Cerebellar nuclear complex (tissue), 1 donor: ENCODE measurements around the gene PIN4.
"Not testable (repeated sequence)": the region's sequence is repeated elsewhere in the genome, so short reads cannot be mapped to it uniquely, and the experiment has no call there.

Source experiments
- DNase-seq, 2 experiments: peaks; one replicate each; lab custom pipeline; 2025; lab: John Stamatoyannopoulos, UW

The PIN4 gene

DNA sequence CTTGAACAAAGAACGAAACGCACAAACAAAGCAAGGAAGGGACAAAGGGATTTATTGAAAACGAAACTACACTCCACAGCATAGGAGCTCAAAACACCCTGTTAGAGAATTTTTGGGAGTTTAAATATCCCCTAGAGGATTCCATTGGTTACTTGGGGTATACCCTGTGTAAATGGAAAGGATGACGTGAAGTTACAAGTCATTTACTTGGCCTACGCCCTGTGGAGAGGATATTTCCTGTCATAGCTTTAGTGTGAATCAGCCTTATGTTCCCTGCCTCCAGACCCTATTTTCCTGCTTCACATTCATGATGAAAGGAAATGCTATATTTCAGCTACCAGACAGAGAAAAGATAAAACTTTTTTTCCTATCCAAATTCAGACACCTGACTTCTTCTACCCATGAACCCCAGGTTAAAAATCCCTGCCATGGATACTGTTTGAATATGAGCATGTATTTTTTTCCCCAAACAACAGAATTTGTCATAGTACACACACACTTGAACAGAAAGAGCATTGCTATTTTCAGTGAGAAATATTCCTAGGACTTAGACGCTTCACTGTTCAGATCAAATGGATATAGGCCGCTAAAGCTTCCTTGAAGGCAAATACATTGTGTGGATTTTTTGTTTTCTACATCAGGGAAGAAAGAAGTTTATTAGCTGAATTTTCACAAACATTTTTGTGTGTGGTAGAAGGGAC lies 20.4 kb downstream of the PIN4 start:
- DNase-seq: no peak

DNA sequence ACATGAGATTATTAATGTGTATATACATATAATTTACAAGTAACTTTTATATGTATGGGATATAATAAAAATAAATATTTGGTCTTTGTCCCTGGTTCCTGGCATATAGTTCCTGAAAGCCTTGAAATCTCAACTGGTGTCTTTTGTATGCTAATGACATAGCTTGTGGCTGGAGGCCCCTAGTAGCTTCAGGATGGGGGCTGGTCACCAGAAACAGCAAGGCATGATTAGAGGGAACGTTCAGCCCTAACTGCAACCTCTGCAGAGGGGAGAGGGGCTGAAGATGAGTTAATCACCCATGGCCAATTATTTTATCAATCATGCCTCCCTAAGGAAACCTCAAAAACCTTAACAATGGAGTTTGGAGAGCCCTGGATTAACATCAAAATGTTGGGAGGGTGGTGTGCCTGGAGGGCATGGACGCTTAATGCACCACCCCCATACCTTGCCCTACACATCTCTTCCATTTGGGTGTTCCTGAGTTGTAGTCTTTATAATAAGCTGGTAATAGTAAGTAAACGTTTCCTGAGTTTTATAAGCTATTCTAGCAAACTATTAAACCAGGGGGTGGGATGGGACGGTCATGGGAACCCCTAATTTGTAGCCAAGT lies 21.3 kb downstream of the PIN4 start:
- no peak for DNase-seq

DNA sequence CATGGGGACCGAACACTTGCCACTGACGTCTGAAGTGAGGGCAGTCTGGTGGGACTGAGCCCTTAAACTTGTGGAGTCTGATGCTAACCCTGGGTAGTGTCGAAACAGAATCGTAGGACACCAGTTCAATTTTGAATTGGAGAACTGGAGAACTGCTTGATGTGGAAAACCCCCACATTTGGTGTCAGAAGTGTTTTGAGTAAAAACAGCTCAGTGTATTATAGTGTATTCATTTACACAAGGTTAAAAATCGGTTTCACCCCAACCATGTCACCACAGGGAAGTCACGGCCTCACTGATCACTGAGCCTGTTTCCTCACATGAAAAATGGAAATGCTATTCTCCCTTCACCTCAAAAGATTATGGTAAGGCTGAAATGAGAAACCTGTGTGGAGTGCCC lies 21.9 kb downstream of the PIN4 start:
- no peak for DNase-seq

GRCh38 chrX:72205706-72206105 lies 24.1 kb downstream of the PIN4 start:
- no peak for DNase-seq

GRCh38 chrX:72207366-72207765 lies 25.8 kb downstream of the PIN4 start:
- DNase-seq: no peak

GRCh38 chrX:72208126-72208800 lies 26.7 kb downstream of the PIN4 start:
- DNase-seq: no peak

DNA sequence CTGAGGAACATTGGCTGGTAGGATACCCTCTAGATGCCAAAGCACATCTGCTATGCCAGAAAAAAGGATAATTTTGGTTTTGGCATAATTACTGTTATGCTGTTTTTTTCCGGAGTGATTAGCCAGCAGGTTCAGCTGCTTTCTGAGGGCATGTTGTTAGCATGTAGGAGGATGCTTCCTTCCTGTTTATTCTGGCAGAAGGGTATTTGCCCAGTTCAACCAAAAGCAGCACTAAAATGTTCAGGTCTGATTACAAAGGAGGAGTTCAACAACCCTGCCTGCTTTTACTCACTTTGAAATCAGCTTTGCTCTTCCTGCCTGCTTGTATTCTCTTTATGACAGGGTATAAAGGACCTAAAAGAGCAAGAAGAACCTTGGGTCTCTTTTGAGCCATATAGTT lies 35.4 kb downstream of the PIN4 start:
- no peak for DNase-seq

- not testable (repeated sequence) for DNase-seq
Observed at GRCh38 chrX:72220375-72220774, 38.8 kb downstream of the PIN4 start.

DNA sequence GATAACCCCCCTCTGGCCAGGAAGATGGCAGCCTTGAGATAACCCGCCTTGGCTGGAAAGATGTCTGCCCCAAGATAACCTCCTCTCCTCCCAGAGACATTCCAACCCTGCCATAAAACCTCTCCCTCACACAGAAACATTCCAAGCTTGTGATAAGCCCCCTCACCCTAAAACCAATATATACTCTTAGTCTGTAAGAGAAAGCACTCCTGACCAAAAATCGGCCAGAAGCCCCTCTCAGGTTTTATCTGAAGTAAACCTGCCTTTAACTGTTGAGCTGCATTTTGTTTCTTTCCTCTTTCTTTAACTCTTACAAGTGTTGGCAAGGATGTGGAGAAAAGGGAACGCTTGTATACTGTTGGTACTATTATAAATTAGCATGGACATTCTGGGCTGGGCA lies 48.7 kb downstream of the PIN4 start:
- DNase-seq: no peak

DNA sequence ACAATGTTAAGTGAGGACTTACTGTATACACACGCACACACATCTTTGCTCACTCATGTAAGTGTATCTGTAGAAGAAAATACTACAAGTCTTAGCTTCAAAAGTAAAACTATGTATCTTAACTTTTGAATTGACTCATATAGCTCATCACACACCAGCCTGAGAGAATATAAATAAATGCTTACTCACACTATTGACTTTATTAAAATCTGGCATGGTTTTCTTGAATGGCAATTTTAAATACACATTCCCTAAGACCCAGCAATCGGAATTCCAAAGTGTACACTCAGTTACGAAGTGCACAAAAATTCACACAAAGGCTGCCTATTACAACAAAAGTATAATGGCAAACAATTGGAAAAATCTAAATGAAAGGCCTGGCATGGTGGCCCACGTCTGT lies 55.3 kb downstream of the PIN4 start:
- DNase-seq: no peak

- DNase-seq: no peak
Observed at GRCh38 chrX:72238183-72238582, 56.6 kb downstream of the PIN4 start.

DNA sequence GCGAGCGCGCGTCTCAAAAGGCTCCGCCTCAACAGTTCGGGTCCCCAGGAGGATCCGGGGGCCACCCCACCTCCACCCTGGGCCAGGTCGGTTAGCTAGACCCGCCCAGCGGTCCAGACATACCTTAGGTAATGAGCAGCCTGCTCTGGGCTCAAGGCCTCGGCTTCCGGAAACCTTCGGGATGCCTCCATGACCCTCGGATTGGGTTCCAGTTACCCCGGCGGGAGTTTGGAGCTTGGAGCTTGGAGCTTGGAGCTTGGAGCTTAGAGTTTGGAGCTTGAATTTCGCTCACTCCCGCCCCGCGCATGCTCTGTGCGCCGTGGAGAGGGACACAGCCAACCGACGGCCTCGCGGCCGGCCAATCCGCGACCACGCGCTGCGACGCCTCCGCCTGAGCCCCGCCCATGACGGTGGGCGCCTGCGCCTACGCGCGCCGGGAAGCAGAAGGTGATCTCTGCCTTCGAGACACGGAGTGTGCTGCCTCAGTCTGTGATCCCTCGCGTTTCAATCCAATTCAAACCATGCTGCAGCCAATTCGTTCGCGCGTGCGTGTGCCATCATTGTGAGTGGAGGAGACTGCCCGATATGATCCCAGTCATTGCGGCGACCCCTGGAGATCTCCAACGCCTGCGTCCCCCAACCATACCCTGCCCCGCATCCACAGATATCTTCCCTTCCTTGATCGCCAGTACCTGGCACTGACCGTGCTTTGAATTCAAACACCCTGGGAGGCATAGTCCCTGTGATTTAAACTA lies 57.3 kb downstream of the PIN4 start, which contains the start of gene ERCC6L:
TSS of gene ERCC6L (minus strand) at position 307 of the 755 bp plus-strand sequence. CDS start at position 191, 116 bp downstream.
- DNase-seq: peak; percentile 40 to 43

GRCh38 chrX:72240976-72241375 lies 59.4 kb downstream of the PIN4 start:
- no peak for DNase-seq

GRCh38 chrX:72243472-72243871 lies 61.9 kb downstream of the PIN4 start:
- DNase-seq: no peak

DNA sequence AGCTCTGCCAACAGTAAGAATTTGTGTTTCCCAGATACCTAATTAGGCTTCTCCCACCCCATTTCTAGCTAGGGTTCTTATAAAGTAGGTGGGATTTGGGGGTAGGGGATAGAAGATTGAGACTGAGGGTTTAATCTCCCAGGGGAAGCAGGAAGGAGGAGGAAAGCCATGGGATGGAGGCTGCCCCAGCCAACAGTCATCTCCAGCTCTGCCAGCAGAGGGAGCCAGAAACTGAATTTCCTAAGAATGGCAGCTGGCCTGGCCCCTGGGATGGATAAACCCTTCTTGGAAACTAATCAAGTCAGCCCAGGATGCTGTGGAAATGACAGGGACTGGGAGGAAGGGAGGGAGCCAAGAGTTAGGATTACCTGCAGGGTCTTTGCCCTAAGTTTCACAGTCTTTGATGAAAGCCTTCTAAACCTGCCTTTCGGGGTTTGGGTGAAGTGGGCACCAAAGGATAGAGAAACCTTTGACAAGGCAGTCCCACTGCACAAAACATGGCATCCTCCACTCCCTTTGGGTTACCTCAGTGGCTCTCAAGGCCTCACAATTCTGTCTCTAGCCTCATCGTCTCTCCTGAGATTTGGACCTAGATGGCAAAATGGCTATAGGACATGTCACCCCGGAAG lies 64.0 kb downstream of the PIN4 start:
- DNase-seq: no peak

DNA sequence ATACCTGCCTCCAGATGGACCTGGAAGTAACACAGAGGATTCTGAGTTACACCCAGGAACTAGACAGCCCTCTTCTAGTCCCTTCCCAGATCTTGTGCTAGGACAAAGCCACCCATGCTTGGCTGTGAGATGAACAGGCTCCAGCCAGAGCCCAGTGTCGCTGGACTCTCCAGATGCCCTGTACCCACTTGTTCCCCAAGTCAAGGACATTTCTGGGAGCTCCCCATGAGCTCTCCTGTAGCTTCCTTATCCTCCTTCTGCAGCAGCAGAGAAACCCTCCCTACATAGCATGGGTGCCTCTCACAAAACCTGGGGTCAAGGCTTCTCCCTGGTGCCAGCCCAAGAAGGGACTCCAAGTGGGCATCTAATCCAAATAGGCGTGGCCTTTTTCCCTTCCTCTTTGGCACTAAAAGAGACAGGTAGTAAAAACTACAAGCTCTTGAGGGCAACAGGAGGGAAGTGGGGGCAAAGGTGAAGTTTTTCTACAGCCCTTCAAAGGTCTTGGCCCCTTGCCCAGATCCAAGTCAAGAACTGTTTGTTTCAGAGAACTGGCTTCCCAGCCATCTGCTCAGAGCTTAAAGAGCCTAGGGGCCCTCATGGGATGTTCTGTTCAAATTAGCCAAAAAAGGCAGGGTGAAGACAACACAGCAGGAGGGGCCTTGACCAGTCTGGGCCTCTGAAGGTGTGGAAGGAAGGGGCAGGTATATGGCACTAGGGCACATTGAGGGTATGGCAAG lies 65.8 kb downstream of the PIN4 start:
- DNase-seq: no peak
